T-helper 17 cell (primary cell): ENCODE results near the gene RIMS1. TPM values are rescaled to one million over a fixed set of nuclear protein-coding genes. Genes with fewer than 3 reads are reported as not detected.
"Not testable (repeated sequence)": the region's sequence is repeated elsewhere in the genome, so short reads cannot be mapped to it uniquely, and the experiment has no call there.

Experiments
- ATAC-seq: fragments of 150-1000 bp; cut with Tn5 transposase; 2 replicates; pipeline ENCODE4 v1.10.0; 2021; ENCODE audit warnings: mild to moderate bottlenecking, moderate library complexity
- DNase-seq, 3 donors: peaks; one replicate each; pipeline versions ENCODE4 v3.0.0 to v3.0.0-alpha.2; 2020 to 2021
- H3K9me3 ChIP-seq: one replicate; pipeline ENCODE4 v1.7.0; 2013; ENCODE audit warnings: low read length, mild to moderate bottlenecking; ENCODE audit not compliant: control insufficient read depth, poor library complexity, severe bottlenecking
- H3K27ac Mint-ChIP-seq: one replicate; pipeline ENCODE4 v1.8.0; 2022; ENCODE audit warnings: mild to moderate bottlenecking, moderate library complexity, mixed read lengths
- H3K27me3 Mint-ChIP-seq: one replicate; pipeline ENCODE4 v1.8.0; 2022; ENCODE audit warnings: mixed read lengths
- H3K36me3 Mint-ChIP-seq: one replicate; pipeline ENCODE4 v1.8.0; 2022; ENCODE audit warnings: low read depth, mixed read lengths
- H3K4me1 Mint-ChIP-seq: one replicate; pipeline ENCODE4 v1.8.0; 2022; ENCODE audit warnings: mild to moderate bottlenecking, mixed read lengths
- H3K4me3 Mint-ChIP-seq: one replicate; pipeline ENCODE4 v1.8.0; 2022; ENCODE audit warnings: mild to moderate bottlenecking, moderate library complexity, mixed read lengths
- total RNA-seq, 4 donors: library from RNA in 2 of 4; stranded (reverse) in 2 of 4; gene quantifications; one replicate each; pipeline ENCODE4 v1.2.3 and lab custom pipeline; 2022 to 2026

RIMS1 gene
- total RNA-seq, 2 donors from 2014 or later: not detected

GRCh38 chr6:71908162-71908765 is 21.9 kb downstream of the RIMS1 start:
- no peaks in the 10 kb centered on the region for H3K36me3 Mint-ChIP-seq

DNA sequence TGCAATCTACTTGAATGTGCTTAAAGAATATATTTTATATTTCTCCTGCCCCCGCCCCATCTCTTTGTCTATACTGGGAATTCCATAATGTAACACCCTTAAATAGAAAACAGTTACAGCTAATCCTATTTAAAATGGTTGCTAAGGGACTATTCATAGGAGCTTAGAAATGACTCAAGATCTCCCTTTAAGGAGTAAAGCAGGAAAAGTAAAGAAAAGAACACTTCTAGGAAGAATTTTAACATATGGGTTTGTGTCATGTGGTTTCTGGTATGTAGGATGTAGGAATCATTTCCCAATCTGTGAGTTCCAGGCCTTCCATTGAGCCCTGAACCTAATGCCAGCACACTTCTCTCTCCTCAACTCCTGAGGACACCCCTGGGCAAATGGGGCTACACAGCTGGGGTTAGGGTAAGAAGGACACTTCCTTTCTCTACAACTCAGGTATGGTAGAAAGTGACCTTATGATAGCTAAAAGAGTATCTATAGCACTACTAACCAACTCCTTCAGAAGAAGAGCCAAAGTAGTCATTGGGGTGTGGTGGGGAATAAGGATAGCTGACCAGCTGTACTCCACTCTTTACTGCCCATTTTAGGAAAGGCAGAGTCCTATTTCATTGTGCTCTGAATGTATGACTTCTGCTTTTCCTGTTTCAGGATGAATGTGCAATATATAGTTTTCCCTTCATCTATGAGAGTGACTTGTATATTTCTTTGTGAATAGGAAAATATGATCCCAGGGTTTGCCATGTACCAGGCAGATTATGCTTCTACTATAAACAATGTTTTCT is 27.3 kb downstream of the RIMS1 start:
- H3K27me3 Mint-ChIP-seq: no peaks in the 10 kb centered on the region

More at GRCh38 chr6:71908162-71908765, 21.9 kb downstream of the RIMS1 start:
- no peak overlapping the region for H3K4me3 Mint-ChIP-seq
- no peaks in the 10 kb centered on the region for H3K9me3 ChIP-seq
- no peak overlapping the region for H3K27ac Mint-ChIP-seq
- ATAC-seq: no peak
- no peaks in the 10 kb centered on the region for H3K27me3 Mint-ChIP-seq
- DNase-seq: no peak
- H3K4me1 Mint-ChIP-seq: no peaks in the 10 kb centered on the region

GRCh38 chr6:71929047-71929446 is 42.7 kb downstream of the RIMS1 start:
- no peak for ATAC-seq

More for the DNA sequence above, 27.3 kb downstream of the RIMS1 start:
- H3K4me1 Mint-ChIP-seq: no peaks in the 10 kb centered on the region
- H3K36me3 Mint-ChIP-seq: no peaks in the 10 kb centered on the region
- ATAC-seq (no peak), DNase-seq (no peak)
- no peak overlapping the region for H3K27ac Mint-ChIP-seq
- no peak overlapping the region for H3K4me3 Mint-ChIP-seq
- no peaks in the 10 kb centered on the region for H3K9me3 ChIP-seq

DNA sequence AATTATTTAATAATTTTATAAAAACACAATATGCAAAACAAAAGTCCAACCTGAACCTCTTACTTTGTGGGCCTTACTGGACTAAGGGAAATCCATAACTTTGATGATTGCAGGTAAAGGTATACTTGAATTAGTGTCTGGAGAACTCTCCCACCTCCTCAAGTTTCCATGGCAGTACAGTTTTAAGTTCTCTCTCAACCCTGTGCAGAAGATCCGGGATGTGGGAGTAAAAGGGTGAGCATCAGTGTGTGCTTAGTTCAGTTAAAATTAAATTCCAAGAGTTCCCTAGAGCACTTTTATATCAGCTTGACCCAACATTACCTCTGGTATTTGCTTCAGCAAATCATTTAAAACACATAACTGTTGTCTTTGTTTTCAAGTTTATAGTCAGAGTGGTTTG is 47.5 kb downstream of the RIMS1 start:
- ATAC-seq (no peak), DNase-seq (no peak)
- Mint-ChIP-seq H3K4me1 (no peaks in the 10 kb centered on the region), H3K36me3 (no peaks in the 10 kb centered on the region), H3K27ac (no peak overlapping the region), H3K27me3 (no peaks in the 10 kb centered on the region), H3K4me3 (no peak overlapping the region)
- no peaks in the 10 kb centered on the region for H3K9me3 ChIP-seq

More at GRCh38 chr6:71929047-71929446, 42.7 kb downstream of the RIMS1 start:
- H3K4me3 Mint-ChIP-seq: no peak overlapping the region
- H3K27me3 Mint-ChIP-seq: no peaks in the 10 kb centered on the region
- DNase-seq: no peak
- H3K36me3 Mint-ChIP-seq: no peaks in the 10 kb centered on the region
- no peaks in the 10 kb centered on the region for H3K4me1 Mint-ChIP-seq
- H3K27ac Mint-ChIP-seq: no peak overlapping the region
- H3K9me3 ChIP-seq: no peaks in the 10 kb centered on the region

- H3K27me3 Mint-ChIP-seq: no peaks in the 10 kb centered on the region
- ATAC-seq: no peak
- H3K9me3 ChIP-seq: no peaks in the 10 kb centered on the region
- no peak for DNase-seq
- no peaks in the 10 kb centered on the region for H3K4me1 Mint-ChIP-seq
- H3K36me3 Mint-ChIP-seq: no peaks in the 10 kb centered on the region
- H3K27ac Mint-ChIP-seq: no peak overlapping the region
- no peak overlapping the region for H3K4me3 Mint-ChIP-seq
Observed at GRCh38 chr6:71965404-71965803, 79.1 kb downstream of the RIMS1 start.

- no peak overlapping the region for H3K27ac Mint-ChIP-seq
- no peak for ATAC-seq
- no peak overlapping the region for H3K4me3 Mint-ChIP-seq
- H3K4me1 Mint-ChIP-seq: no peaks in the 10 kb centered on the region
- H3K36me3 Mint-ChIP-seq: no peaks in the 10 kb centered on the region
- no peaks in the 10 kb centered on the region for H3K27me3 Mint-ChIP-seq
- H3K9me3 ChIP-seq: no peaks in the 10 kb centered on the region
- no peak for DNase-seq
Observed at GRCh38 chr6:71967436-71967835, 81.1 kb downstream of the RIMS1 start.

DNA sequence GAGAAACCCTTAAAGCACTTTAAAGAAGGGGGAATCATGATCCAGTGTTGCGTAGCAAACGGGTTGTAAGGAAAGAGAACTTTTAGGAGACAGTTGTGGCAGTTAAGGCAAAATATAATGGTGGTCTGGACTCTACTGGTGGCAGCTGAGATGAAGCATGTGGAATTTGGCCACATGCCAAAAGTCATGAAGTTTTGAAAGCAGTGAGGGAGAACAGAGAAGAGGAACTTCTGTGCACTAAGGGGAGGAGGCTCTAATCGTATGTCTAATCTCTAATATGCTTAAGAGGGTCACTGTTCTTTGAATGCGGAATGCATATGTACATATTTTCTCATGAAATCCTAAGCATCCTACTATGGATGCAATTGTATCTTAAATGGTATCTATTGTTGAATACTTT is 91.5 kb downstream of the RIMS1 start:
- Mint-ChIP-seq H3K27ac (no peak overlapping the region), H3K4me1 (no peaks in the 10 kb centered on the region), H3K4me3 (no peak overlapping the region), H3K27me3 (no peaks in the 10 kb centered on the region), H3K36me3 (no peaks in the 10 kb centered on the region)
- ATAC-seq (no peak), DNase-seq (no peak)
- H3K9me3 ChIP-seq: no peaks in the 10 kb centered on the region

GRCh38 chr6:71979911-71980310 is 93.6 kb downstream of the RIMS1 start:
- no peaks in the 10 kb centered on the region for H3K27me3 Mint-ChIP-seq
- no peak for ATAC-seq
- no peak overlapping the region for H3K27ac Mint-ChIP-seq
- no peaks in the 10 kb centered on the region for H3K4me1 Mint-ChIP-seq
- H3K9me3 ChIP-seq: no peaks in the 10 kb centered on the region
- DNase-seq: no peak
- H3K36me3 Mint-ChIP-seq: no peaks in the 10 kb centered on the region
- no peak overlapping the region for H3K4me3 Mint-ChIP-seq

- DNase-seq (no peak), ATAC-seq (no peak)
- Mint-ChIP-seq H3K27me3 (no peaks in the 10 kb centered on the region), H3K27ac (no peak overlapping the region), H3K4me1 (no peaks in the 10 kb centered on the region), H3K36me3 (no peaks in the 10 kb centered on the region), H3K4me3 (no peak overlapping the region)
- H3K9me3 ChIP-seq: no peaks in the 10 kb centered on the region
Observed at GRCh38 chr6:71982389-71982788, 96.0 kb downstream of the RIMS1 start.

DNA sequence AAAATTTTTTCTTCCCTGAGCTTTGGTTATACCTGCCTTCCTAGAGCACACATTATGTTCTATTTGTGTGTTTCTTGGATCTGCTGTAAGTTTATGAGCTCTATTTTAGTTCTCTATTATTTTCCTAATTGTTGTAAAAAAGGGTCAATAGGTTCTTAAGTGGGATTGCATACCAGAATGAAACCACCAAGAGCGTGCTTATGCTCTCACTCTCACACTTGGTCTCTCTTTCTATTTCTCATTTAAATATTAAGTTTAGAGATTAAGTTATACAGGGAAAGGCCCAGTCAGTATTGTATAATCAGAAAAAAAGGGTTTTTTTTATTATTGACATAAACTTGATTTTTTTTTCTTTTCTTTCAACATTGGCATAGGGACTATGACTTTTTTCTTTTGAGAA is 96.8 kb downstream of the RIMS1 start:
- no peaks in the 10 kb centered on the region for H3K36me3 Mint-ChIP-seq
- H3K27me3 Mint-ChIP-seq: no peaks in the 10 kb centered on the region
- ATAC-seq (no peak), DNase-seq (no peak)
- no peak overlapping the region for H3K27ac Mint-ChIP-seq
- H3K9me3 ChIP-seq: no peaks in the 10 kb centered on the region
- H3K4me3 Mint-ChIP-seq: no peak overlapping the region
- no peaks in the 10 kb centered on the region for H3K4me1 Mint-ChIP-seq

GRCh38 chr6:71994705-71995271 is 108.4 kb downstream of the RIMS1 start:
- Mint-ChIP-seq H3K4me3 (no peak overlapping the region), H3K27ac (no peak overlapping the region), H3K4me1 (no peaks in the 10 kb centered on the region), H3K27me3 (no peaks in the 10 kb centered on the region), H3K36me3 (no peaks in the 10 kb centered on the region)
- DNase-seq: no peak
- no peaks in the 10 kb centered on the region for H3K9me3 ChIP-seq
- no peak for ATAC-seq

GRCh38 chr6:71997341-71997740 is 111.0 kb downstream of the RIMS1 start:
- DNase-seq: no peak
- H3K4me3 Mint-ChIP-seq: no peak overlapping the region
- H3K9me3 ChIP-seq: no peaks in the 10 kb centered on the region
- H3K27ac Mint-ChIP-seq: no peak overlapping the region
- H3K4me1 Mint-ChIP-seq: no peaks in the 10 kb centered on the region
- ATAC-seq: no peak
- H3K36me3 Mint-ChIP-seq: no peaks in the 10 kb centered on the region
- no peaks in the 10 kb centered on the region for H3K27me3 Mint-ChIP-seq

DNA sequence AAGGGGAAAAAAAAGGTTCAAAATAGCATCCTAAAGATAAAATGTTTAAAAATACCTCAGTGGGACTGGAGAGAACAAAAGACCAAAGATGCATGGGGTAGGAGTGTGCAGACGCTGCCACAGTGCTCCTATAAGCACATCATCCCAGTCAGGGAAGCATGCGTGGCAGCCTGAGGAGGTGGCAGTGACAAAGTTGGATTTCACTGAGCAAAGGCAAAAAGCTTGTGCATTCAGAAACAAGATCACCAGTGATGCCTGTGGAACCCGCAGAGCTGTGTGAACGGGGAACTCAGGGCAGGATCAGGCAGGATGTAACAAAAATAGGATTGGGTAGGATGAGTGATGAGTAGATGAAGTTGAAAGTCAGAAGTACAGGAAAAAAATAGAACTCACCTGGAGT is 116.1 kb downstream of the RIMS1 start:
- H3K36me3 Mint-ChIP-seq: no peaks in the 10 kb centered on the region
- DNase-seq (no peak), ATAC-seq (no peak)
- no peaks in the 10 kb centered on the region for H3K27me3 Mint-ChIP-seq
- H3K4me1 Mint-ChIP-seq: no peaks in the 10 kb centered on the region
- no peak overlapping the region for H3K27ac Mint-ChIP-seq
- no peak overlapping the region for H3K4me3 Mint-ChIP-seq
- no peaks in the 10 kb centered on the region for H3K9me3 ChIP-seq

- H3K9me3 ChIP-seq, H3K4me3 Mint-ChIP-seq, H3K36me3 Mint-ChIP-seq, H3K27ac Mint-ChIP-seq, ATAC-seq, H3K27me3 Mint-ChIP-seq, H3K4me1 Mint-ChIP-seq, DNase-seq: not testable (repeated sequence)
Observed at GRCh38 chr6:72006591-72006990, 120.2 kb downstream of the RIMS1 start.
